Measurements from ENCODE around the gene FBN1.

GRCh38 chr15:48522123-48522522 is 123.4 kb downstream of the FBN1 start:
- TF ChIP-seq CTCF (IDR thresholded peaks at IDR 0.05) (no peak), EP300 (IDR thresholded peaks at IDR 0.05) (no peak), POLR2AphosphoS5 (IDR thresholded peaks at IDR 0.05) (no peak)
